Measurements from ENCODE around the gene LMAN1L.

DNA sequence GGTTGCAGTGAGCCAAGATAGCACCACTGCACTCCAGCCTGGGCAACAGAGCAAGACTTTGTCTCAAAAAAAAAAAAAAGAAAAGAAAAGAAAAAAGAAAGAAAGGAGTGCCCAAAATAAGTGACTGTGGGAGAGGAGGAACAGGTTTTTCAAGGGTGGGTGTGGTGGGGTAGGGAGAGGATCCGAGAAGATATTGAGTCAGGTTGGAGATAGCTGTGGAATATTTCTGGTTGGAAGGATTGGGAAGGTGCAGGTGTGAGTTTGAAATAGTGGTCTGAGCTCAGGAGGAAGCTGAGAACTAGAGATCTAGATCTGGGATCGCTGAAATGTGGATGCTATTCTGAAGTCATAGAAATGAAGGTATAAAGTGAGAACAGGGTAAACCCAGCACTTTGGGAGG, 52.7 kb downstream of the LMAN1L start:
- TF ChIP-seq, protein P1, sequence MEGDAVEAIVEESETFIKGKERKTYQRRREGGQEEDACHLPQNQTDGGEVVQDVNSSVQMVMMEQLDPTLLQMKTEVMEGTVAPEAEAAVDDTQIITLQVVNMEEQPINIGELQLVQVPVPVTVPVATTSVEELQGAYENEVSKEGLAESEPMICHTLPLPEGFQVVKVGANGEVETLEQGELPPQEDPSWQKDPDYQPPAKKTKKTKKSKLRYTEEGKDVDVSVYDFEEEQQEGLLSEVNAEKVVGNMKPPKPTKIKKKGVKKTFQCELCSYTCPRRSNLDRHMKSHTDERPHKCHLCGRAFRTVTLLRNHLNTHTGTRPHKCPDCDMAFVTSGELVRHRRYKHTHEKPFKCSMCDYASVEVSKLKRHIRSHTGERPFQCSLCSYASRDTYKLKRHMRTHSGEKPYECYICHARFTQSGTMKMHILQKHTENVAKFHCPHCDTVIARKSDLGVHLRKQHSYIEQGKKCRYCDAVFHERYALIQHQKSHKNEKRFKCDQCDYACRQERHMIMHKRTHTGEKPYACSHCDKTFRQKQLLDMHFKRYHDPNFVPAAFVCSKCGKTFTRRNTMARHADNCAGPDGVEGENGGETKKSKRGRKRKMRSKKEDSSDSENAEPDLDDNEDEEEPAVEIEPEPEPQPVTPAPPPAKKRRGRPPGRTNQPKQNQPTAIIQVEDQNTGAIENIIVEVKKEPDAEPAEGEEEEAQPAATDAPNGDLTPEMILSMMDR (IDR thresholded peaks at IDR 0.05), result no peak
- TF ChIP-seq POLR2A (IDR thresholded peaks at IDR 0.05), result no peak

Data from breast epithelium (tissue), 3 donors.